Measurements from ENCODE around the gene EEPD1.
A peak's percentile ranks its signal among the peaks of the same experiment; 100 is the strongest.

The EEPD1 gene

DNA sequence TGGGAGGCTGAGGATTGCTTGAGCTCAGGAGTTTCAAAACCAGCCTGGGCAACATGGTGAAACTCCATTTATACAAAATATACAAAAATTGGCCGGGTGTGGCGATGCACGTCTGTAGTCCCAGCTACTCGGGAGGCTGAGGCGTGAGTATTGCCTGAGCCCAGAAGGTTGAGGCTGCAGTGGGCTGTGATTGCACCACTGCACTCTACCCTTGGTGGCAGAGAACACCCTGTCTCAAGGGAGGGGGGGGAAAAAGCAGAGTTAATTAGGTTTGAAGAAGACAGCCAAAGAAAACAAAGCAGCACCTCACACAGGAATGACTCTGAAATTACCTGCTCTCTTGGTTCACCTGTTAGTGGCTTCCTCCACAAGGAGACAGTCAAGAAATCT, 110.0 kb downstream of the EEPD1 start:
- DNase-seq, result no peak

GRCh38 chr7:36264123-36264801, 111.2 kb downstream of the EEPD1 start:
- no peak for DNase-seq

GRCh38 chr7:36264913-36265516, 112.0 kb downstream of the EEPD1 start:
- DNase-seq, result no peak

DNA sequence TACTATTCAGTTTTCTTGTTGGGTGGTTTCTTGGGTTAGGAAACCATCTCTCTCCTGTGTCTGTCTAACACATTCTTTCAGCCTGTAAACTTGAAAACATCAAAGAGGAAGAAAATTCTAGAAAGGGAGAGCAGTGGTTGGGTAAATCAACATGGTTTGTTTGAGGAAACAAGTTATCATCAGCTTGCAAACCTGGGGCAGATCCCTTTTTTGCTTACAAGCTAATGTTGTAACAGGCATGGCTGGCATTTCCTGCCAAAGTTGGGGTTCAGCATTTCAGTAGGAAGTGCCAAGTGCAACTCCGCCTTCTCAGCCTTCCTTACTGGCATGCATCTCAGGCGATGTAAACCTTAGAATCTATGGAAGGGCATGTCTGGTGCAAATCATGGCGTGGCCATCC, 112.6 kb downstream of the EEPD1 start:
- DNase-seq, result no peak

DNA sequence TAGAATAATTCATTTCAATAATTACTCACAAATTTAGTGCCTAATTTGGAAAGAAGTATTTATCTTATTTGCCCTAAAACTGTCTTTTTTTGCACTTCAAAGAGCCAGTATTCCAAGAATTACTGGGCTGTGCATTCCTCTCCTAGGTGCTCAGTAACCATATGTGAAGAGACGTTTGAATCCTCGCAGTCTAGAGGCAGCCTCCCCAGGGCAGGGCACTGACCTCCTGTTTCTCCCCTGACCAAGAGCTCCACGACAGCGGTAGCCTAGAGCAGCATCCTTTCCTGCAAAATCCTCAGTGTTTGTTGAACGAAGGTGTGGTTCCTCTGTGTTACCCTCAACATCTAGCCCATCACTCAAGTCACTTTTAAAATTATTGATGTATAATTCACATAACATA, 113.1 kb downstream of the EEPD1 start:
- no peak for DNase-seq

DNA sequence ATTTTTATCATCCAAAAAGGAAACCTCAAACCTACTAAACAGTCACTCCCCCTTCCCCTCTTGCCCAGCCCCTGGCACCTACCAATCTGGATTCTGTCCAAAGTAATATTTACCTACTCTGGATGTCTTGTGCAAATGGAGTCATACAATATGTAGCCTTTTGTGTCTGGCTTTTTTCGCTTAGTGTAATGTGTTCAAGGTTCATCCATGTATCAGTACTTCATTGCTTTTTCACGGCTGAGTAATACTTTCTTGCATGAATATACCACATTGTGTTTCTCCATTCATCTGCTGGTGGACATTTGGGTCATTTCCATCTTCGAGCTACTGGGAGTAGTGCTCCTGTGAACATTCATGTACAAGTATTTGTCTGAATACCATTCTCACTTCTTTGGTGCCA, 113.6 kb downstream of the EEPD1 start:
- peak; percentile 48 for DNase-seq

GRCh38 chr7:36272211-36272566, 119.1 kb downstream of the EEPD1 start:
- no peak for DNase-seq

GRCh38 chr7:36272567-36273269, 119.7 kb downstream of the EEPD1 start:
- no peak for DNase-seq

GRCh38 chr7:36273836-36274235, 120.8 kb downstream of the EEPD1 start:
- no peak for DNase-seq

DNA sequence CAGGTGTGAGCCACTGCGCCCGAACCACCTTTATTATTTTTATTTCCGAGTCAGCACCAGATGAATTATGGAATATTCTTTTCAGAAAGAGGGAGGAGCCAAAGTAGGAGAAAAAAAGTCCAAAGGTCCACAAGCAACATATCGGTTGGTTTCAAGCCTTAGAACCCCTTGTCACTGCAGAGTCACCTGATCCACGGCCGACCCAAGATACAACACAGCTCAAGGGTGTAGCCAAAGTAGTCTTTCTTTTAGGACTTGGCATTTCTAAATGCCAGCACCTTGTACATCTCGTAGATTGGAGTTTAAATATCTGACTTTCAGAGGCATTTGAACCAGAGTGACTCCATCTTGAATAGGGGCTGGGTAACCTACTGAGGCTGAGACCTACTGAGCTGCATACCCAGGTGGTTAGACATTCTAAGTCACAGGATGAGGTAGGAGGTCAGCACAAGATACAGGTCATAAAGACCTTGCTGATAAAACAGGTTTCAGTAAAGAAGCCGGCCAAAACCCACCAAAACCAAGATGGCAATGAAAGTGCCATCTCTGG, 122.8 kb downstream of the EEPD1 start:
- no peak for DNase-seq

GRCh38 chr7:36276428-36277248, 123.6 kb downstream of the EEPD1 start:
- no peak for DNase-seq

GRCh38 chr7:36277249-36277542, 124.1 kb downstream of the EEPD1 start:
- DNase-seq, result no peak

GRCh38 chr7:36278069-36278619, 125.1 kb downstream of the EEPD1 start:
- DNase-seq, result no peak

DNA sequence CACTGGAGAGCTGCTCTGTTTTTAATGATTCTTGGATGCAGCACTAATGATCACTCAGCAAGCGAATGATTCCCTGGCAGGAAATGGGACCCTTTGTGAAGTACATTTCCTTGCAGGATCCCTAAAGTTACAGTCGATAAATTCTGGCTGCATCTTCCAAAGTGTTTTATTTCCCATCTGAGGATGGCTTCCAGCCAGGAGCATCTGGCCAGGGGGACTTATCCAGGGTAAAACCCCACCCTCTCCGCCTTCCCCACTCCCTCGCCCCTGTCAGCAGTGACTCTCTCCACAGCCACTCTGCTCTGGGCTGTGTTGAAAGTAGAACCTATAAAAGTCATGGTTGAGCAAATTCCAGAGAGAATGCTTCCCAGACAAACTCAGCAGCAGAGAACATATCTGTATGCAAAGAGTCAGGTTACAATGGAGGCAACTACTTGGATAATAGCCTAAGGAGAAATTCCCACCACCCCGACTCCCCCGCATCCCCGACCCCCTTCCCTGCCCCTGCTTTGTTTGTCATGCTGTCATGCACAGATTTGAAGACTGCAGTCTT, 125.6 kb downstream of the EEPD1 start:
- DNase-seq, result peak; percentile 87

DNA sequence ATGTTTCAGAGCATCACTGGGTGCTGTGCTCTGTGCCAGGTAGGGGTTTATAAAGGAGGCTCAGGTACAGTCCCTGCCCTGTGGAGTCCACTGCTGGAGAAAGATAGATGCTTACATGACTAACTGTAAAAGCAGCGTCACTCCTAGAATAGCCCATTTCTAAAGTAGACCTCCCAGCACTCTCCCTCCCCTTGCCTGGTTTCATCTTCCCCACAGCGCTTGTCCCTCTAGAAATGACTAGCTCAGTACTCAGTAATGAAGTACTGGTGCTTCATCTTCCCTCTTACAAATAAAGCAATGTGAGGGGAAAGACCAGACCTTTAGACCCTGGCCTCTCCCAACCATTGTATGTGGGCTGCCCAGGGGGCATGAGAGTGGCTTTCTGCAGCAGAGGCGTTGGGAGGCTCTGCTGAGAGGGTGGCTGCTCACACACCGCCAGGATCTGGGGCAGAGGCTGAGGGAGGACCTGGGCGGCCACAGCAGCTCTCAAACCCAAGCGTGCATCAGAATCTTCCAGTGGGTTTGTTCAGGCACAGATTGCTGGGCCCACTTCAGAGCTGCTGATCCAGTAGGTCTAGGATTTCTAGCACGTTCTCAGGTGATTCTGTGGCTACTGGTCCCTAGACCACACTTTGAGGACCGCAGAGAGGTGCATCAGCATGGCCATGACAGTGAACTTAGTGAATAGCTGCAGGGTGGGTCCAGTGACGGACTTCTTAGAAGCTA, 126.3 kb downstream of the EEPD1 start:
- peak; percentile 73 for DNase-seq

- no peak for DNase-seq
Observed at GRCh38 chr7:36279926-36280315, 126.9 kb downstream of the EEPD1 start.

GRCh38 chr7:36280840-36281812, 128.1 kb downstream of the EEPD1 start:
- peak; percentile 63 for DNase-seq

GRCh38 chr7:36281945-36282717, 129.1 kb downstream of the EEPD1 start:
- DNase-seq, result no peak

- DNase-seq, result no peak
Observed at GRCh38 chr7:36283181-36283580, 130.1 kb downstream of the EEPD1 start.

GRCh38 chr7:36283711-36284130, 130.7 kb downstream of the EEPD1 start:
- no peak for DNase-seq
